Measurements from ENCODE around the gene MAP3K9.

- TF ChIP-seq PATZ1 (CRISPR knock-in tag; IDR thresholded peaks at IDR 0.05; ENCODE audit: borderline replicate concordance) (no peak), TOX (CRISPR knock-in tag; IDR thresholded peaks at IDR 0.05; ENCODE audit: borderline replicate concordance) (no peak), RARB (CRISPR knock-in tag; IDR thresholded peaks at IDR 0.05) (no peak), GLIS3 (CRISPR knock-in tag; IDR thresholded peaks at IDR 0.05) (no peak), ZNF565 (CRISPR knock-in tag; conservative IDR thresholded peaks at IDR 0.05; ENCODE audit: low read depth) (no peak), ZFP3 (CRISPR knock-in tag; IDR thresholded peaks at IDR 0.05) (no peak), TSHZ2 (CRISPR knock-in tag; IDR thresholded peaks at IDR 0.05) (no peak), TCF4 (CRISPR knock-in tag; IDR thresholded peaks at IDR 0.05; ENCODE audit: borderline replicate concordance) (no peak), SNAI2 (CRISPR knock-in tag; IDR thresholded peaks at IDR 0.05) (no peak), CREB5 (CRISPR knock-in tag; IDR thresholded peaks at IDR 0.05; ENCODE audit: low read depth) (no peak), ZNF70 (CRISPR knock-in tag; IDR thresholded peaks at IDR 0.05) (no peak), ZFP30 (CRISPR knock-in tag; IDR thresholded peaks at IDR 0.05) (no peak), OSR1 (CRISPR knock-in tag; IDR thresholded peaks at IDR 0.05) (no peak), CSRNP3 (CRISPR knock-in tag; IDR thresholded peaks at IDR 0.05) (no peak)
Observed at GRCh38 chr14:70714055-70714550, 95.2 kb downstream of the MAP3K9 start.
